ENCODE results near the gene GABRB1. TPM values are rescaled to one million over a fixed set of nuclear protein-coding genes. Genes with fewer than 3 reads are reported as not detected.

Gene GABRB1
- total and polyA plus RNA-seq, 2 of the 8 experiments (the other 6 are each of a cell fraction or from before 2014, with no cell fraction given), result 0.22 to 0.38 TPM

GRCh38 chr4:47406408-47406807 is 375.0 kb downstream of the GABRB1 start:
- Histone ChIP-seq H3K4ac (replicated peaks; ENCODE audit: insufficient read length, low read depth, low read length) (no peak overlapping the region), H4K91ac (replicated peaks; ENCODE audit: insufficient read length, low read length) (no peak overlapping the region), H2BK120ac (replicated peaks; ENCODE audit: low read depth, low read length) (no peak overlapping the region), H3K36me3 (ENCODE audit: control insufficient read depth in 2 of 4, insufficient read depth in 4 of 4, low read length in 3 of 4) (no peaks in the 10 kb centered on the region), H3K4me3 (ENCODE audit: extremely low read depth in 1 of 4, insufficient read depth in 2 of 4, low read depth in 3 of 4, low read length in 4 of 4) (no peak overlapping the region), H3K9me3 (ENCODE audit: insufficient read depth in 2 of 2, low read depth in 1 of 2, low read length in 1 of 2) (no peaks in the 10 kb centered on the region), H2BK12ac (ENCODE audit: low read depth, low read length) (no peak overlapping the region), H2BK5ac (ENCODE audit: low read depth, low read length) (no peak overlapping the region), H3K56ac (replicated peaks; ENCODE audit: insufficient read length, low read depth, low read length) (no peak overlapping the region), H2AFZ (ENCODE audit: low read length) (no peak overlapping the region), H3K23me2 (ENCODE audit: low read depth, low read length) (no peaks in the 10 kb centered on the region), H4K20me1 (replicated peaks in 1 of 2; ENCODE audit: control insufficient read depth in 1 of 2, insufficient read depth in 2 of 2, low read length in 2 of 2) (no peaks in the 10 kb centered on the region), H2AK5ac (ENCODE audit: low read depth, low read length) (no peak overlapping the region), H3K14ac (ENCODE audit: insufficient read length) (no peak overlapping the region), H2BK20ac (ENCODE audit: low read length) (no peak overlapping the region), H3K27me3 (replicated peaks in 1 of 4; ENCODE audit: control insufficient read depth in 3 of 4, extremely low read depth in 1 of 4, insufficient read depth in 3 of 4, low read length in 3 of 4) (no peaks in the 10 kb centered on the region), H4K8ac (ENCODE audit: extremely low read depth, insufficient read depth, low read length) (no peak overlapping the region), H3K18ac (ENCODE audit: extremely low read depth, low read length) (no peak overlapping the region), H3K4me1 (replicated peaks in 1 of 4; ENCODE audit: control insufficient read depth in 3 of 4, insufficient read depth in 4 of 4, low read length in 3 of 4) (no peaks in the 10 kb centered on the region), H4K5ac (ENCODE audit: insufficient read length, low read depth, low read length) (no peak overlapping the region), H3K4me2 (ENCODE audit: insufficient read depth in 1 of 2, low read depth in 2 of 2, low read length in 2 of 2) (no peak overlapping the region), H3K79me1 (ENCODE audit: low read depth, low read length) (no peaks in the 10 kb centered on the region), H3K27ac (ENCODE audit: low read depth, low read length) (no peak overlapping the region), H2BK15ac (ENCODE audit: low read length) (no peak overlapping the region), H3K79me2 (ENCODE audit: control insufficient read depth in 1 of 2, insufficient read depth in 2 of 2, low read length in 2 of 2) (no peaks in the 10 kb centered on the region), H3K23ac (ENCODE audit: insufficient read length) (no peak overlapping the region), H3K9ac (replicated peaks in 1 of 4; ENCODE audit: extremely low read depth in 1 of 4, low read depth in 3 of 4, low read length in 3 of 4) (no peak overlapping the region)
- ChIA-PET CTCF (ENCODE audit: partially characterized antibody) (no interaction called here), POLR2A (ENCODE audit: partially characterized antibody) (no interaction called here)
- 75% methylated on average over 2 of the region's 2 CpGs; no CpG with 5 or more reads in 1 of the 2 experiments for WGBS, 2 experiments (ENCODE audit: extremely low coverage in 1 of 2, insufficient coverage in 1 of 2, insufficient read length in 1 of 2, insufficient replicate concordance in 2 of 2, low coverage in 1 of 2, low lambda C conversion rate in 2 of 2, missing lambda C conversion rate in 1 of 2)
- DNase-seq (ENCODE audit: low read depth in 1 of 2, low spot score in 2 of 2) (no peak), FAIRE-seq (no peak)
- TF ChIP-seq EP300 (IDR thresholded peaks at IDR 0.05; ENCODE audit: borderline replicate concordance in 1 of 2, low read depth in 2 of 2, low read length in 2 of 2) (no peak), SP1 (IDR thresholded peaks at IDR 0.05; ENCODE audit: low read depth, low read length) (no peak), CBX5 (IDR thresholded peaks at IDR 0.05; ENCODE audit: low read depth, low read length) (no peak)

Measured in H1 (cell line).